Neural cell (in vitro differentiated cells): ENCODE data around the gene SMIM14. TPM values are rescaled to one million over a fixed set of nuclear protein-coding genes. Genes with fewer than 3 reads are reported as not detected.

Experiments
- H2AFZ ChIP-seq: fragments of 200-600, 300-800 bp; sonication (generic), shearing (Covaris generic); 2 replicates; pipeline ENCODE4 v1.6.0; 2014; ENCODE audit warnings: low read depth, mild to moderate bottlenecking, antibody characterized with exemption, low read length, moderate library complexity
- H3F3A ChIP-seq: fragments of 200-600 bp; shearing (Covaris generic); 2 replicates; pipeline ENCODE4 v1.6.1; 2016; ENCODE audit warnings: mild to moderate bottlenecking, moderate library complexity, mixed read lengths, antibody characterized with exemption, low read length; ENCODE audit not compliant: insufficient read depth, poor library complexity, severe bottlenecking
- H3K27ac ChIP-seq: fragments of 200-600, 300-800 bp; sonication (generic), shearing (Covaris generic); 2 replicates; pipeline ENCODE4 v1.5.1; 2014; ENCODE audit warnings: mild to moderate bottlenecking, low read length, moderate library complexity
- H3K27me3 ChIP-seq: fragments of 300-800, 200-600 bp; sonication (generic), shearing (Covaris generic); 2 replicates; pipeline ENCODE4 v1.6.0; 2014; ENCODE audit warnings: mild to moderate bottlenecking, low read depth, low read length, moderate library complexity; ENCODE audit not compliant: insufficient read depth
- H3K36me3 ChIP-seq: fragments of 300-800, 200-600 bp; sonication (generic), shearing (Covaris generic); 2 replicates; pipeline ENCODE4 v1.5.1; 2014; ENCODE audit warnings: mild to moderate bottlenecking, antibody characterized with exemption, low read length, moderate library complexity; ENCODE audit not compliant: insufficient read depth
- H3K4me2 ChIP-seq: fragments of 300-800, 200-600 bp; sonication (generic), shearing (Covaris generic); 2 replicates; pipeline ENCODE4 v1.6.0; 2014; ENCODE audit warnings: mild to moderate bottlenecking, low read length
- H3K4me3 ChIP-seq: fragments of 300-800, 200-600 bp; sonication (generic), shearing (Covaris generic); 2 replicates; pipeline ENCODE4 v1.5.1; 2014; ENCODE audit warnings: mild to moderate bottlenecking, low read length, moderate library complexity
- H3K79me2 ChIP-seq: fragments of 200-600 bp; shearing (Covaris generic); replicated peaks from 2 replicates; pipeline ENCODE4 v1.6.0; 2014; ENCODE audit warnings: mild to moderate bottlenecking, low read length, moderate library complexity; ENCODE audit not compliant: insufficient read depth
- H3K9ac ChIP-seq: fragments of 300-800, 200-600 bp; sonication (generic), shearing (Covaris generic); 2 replicates; pipeline ENCODE4 v1.6.1; 2016; ENCODE audit warnings: mild to moderate bottlenecking, low read length, mixed read lengths
- H3K9me2 ChIP-seq: fragments of 200-600 bp; shearing (Covaris generic); 2 replicates; pipeline ENCODE4 v1.6.1; 2016; ENCODE audit warnings: mild to moderate bottlenecking, low read length, mixed read lengths; ENCODE audit not compliant: insufficient read depth
- H3K9me3 ChIP-seq: fragments of 200-600, 300-800 bp; sonication (generic), shearing (Covaris generic); 2 replicates; pipeline ENCODE4 v1.6.1; 2016; ENCODE audit warnings: mild to moderate bottlenecking, mixed run types, low read length, moderate library complexity, mixed read lengths
- H4K20me1 ChIP-seq: fragments of 200-600 bp; shearing (Covaris generic); 2 replicates; pipeline ENCODE4 v1.6.1; 2016; ENCODE audit warnings: mild to moderate bottlenecking, mixed run types; ENCODE audit not compliant: insufficient read depth
- EP300 ChIP-seq: fragments of 450-650 bp; conservative IDR thresholded peaks from 2 replicates; pipeline ENCODE4 v1.6.1; 2014; ENCODE audit warnings: antibody characterized with exemption, mild to moderate bottlenecking, moderate library complexity; ENCODE audit not compliant: poor library complexity, severe bottlenecking
- EZH2 ChIP-seq: fragments of 200-600, 300-800 bp; shearing (Covaris generic), sonication (generic); IDR thresholded peaks from 2 replicates; pipeline ENCODE4 v1.6.1; 2014; ENCODE audit warnings: antibody characterized with exemption, low read length, borderline replicate concordance, mild to moderate bottlenecking; ENCODE audit not compliant: insufficient read depth, poor library complexity, severe bottlenecking
- MXI1 ChIP-seq: fragments of 450-650 bp; conservative IDR thresholded peaks from 2 replicates; pipeline ENCODE4 v1.6.1; 2014; ENCODE audit warnings: antibody characterized with exemption, mild to moderate bottlenecking; ENCODE audit not compliant: poor library complexity, severe bottlenecking
- POLR2AphosphoS5 ChIP-seq: IDR thresholded peaks from 2 replicates; pipeline ENCODE4 v1.6.1; 2012
- RAD21 ChIP-seq: fragments of 450-650 bp; conservative IDR thresholded peaks from 2 replicates; pipeline ENCODE4 v1.6.1; 2014; ENCODE audit warnings: antibody characterized with exemption, mild to moderate bottlenecking, moderate library complexity
- SMC3 ChIP-seq: fragments of 450-650 bp; conservative IDR thresholded peaks from 2 replicates; pipeline ENCODE4 v1.6.1; 2014; ENCODE audit warnings: antibody characterized with exemption, mild to moderate bottlenecking, moderate library complexity; ENCODE audit not compliant: poor library complexity
- TAF1 ChIP-seq: IDR thresholded peaks from 2 replicates; pipeline ENCODE4 v1.6.1; 2012; ENCODE audit warnings: low read depth
- polyA plus RNA-seq: library from polyadenylated mRNA; depleted of rRNA; stranded (reverse); fragments of >200 nt; gene quantifications from 2 replicates; pipeline ENCODE4 v1.2.3, GENCODE V29; 2014
- TF ChIP-seq, protein P1 (sequence below): IDR thresholded peaks from 2 replicates; pipeline ENCODE4 v1.6.1; 2012; ENCODE audit warnings: borderline replicate concordance
- TF ChIP-seq, protein P2 (sequence below): fragments of 450-650 bp; IDR thresholded peaks from 2 replicates; pipeline ENCODE4 v1.5.1; 2014; ENCODE audit warnings: antibody characterized with exemption, mild to moderate bottlenecking, moderate library complexity; ENCODE audit not compliant: poor library complexity, severe bottlenecking

The SMIM14 gene
- polyA plus RNA-seq, 1 donor from 2014 or later, result 55.6 TPM

GRCh38 chr4:39660757-39661156 lies 22.1 kb upstream of the SMIM14 start:
- H3K79me2 ChIP-seq, result no peaks in the 10 kb centered on the region
- H3K9me2 ChIP-seq, result no peaks in the 10 kb centered on the region
- H3K4me2 ChIP-seq, result no peak overlapping the region
- H3K4me3 ChIP-seq, result no peak overlapping the region
- H3K27ac ChIP-seq, result no peak overlapping the region
- TF ChIP-seq SMC3, result no peak
- TF ChIP-seq, protein P1, sequence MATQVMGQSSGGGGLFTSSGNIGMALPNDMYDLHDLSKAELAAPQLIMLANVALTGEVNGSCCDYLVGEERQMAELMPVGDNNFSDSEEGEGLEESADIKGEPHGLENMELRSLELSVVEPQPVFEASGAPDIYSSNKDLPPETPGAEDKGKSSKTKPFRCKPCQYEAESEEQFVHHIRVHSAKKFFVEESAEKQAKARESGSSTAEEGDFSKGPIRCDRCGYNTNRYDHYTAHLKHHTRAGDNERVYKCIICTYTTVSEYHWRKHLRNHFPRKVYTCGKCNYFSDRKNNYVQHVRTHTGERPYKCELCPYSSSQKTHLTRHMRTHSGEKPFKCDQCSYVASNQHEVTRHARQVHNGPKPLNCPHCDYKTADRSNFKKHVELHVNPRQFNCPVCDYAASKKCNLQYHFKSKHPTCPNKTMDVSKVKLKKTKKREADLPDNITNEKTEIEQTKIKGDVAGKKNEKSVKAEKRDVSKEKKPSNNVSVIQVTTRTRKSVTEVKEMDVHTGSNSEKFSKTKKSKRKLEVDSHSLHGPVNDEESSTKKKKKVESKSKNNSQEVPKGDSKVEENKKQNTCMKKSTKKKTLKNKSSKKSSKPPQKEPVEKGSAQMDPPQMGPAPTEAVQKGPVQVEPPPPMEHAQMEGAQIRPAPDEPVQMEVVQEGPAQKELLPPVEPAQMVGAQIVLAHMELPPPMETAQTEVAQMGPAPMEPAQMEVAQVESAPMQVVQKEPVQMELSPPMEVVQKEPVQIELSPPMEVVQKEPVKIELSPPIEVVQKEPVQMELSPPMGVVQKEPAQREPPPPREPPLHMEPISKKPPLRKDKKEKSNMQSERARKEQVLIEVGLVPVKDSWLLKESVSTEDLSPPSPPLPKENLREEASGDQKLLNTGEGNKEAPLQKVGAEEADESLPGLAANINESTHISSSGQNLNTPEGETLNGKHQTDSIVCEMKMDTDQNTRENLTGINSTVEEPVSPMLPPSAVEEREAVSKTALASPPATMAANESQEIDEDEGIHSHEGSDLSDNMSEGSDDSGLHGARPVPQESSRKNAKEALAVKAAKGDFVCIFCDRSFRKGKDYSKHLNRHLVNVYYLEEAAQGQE, result no peak
- no peak for TF ChIP-seq POLR2AphosphoS5
- TF ChIP-seq, protein P2, sequence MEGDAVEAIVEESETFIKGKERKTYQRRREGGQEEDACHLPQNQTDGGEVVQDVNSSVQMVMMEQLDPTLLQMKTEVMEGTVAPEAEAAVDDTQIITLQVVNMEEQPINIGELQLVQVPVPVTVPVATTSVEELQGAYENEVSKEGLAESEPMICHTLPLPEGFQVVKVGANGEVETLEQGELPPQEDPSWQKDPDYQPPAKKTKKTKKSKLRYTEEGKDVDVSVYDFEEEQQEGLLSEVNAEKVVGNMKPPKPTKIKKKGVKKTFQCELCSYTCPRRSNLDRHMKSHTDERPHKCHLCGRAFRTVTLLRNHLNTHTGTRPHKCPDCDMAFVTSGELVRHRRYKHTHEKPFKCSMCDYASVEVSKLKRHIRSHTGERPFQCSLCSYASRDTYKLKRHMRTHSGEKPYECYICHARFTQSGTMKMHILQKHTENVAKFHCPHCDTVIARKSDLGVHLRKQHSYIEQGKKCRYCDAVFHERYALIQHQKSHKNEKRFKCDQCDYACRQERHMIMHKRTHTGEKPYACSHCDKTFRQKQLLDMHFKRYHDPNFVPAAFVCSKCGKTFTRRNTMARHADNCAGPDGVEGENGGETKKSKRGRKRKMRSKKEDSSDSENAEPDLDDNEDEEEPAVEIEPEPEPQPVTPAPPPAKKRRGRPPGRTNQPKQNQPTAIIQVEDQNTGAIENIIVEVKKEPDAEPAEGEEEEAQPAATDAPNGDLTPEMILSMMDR, result no peak
- TF ChIP-seq MXI1, result no peak
- TF ChIP-seq EZH2, result no peak
- TF ChIP-seq TAF1, result no peak
- TF ChIP-seq RAD21, result no peak
- TF ChIP-seq EP300, result no peak
- no peaks in the 10 kb centered on the region for H3F3A ChIP-seq
- H3K9me3 ChIP-seq, result no peaks in the 10 kb centered on the region
- H3K36me3 ChIP-seq, result no peaks in the 10 kb centered on the region
- H3K9ac ChIP-seq, result no peak overlapping the region
- H3K27me3 ChIP-seq, result no peaks in the 10 kb centered on the region
- H2AFZ ChIP-seq, result no peak overlapping the region
- H4K20me1 ChIP-seq, result no peaks in the 10 kb centered on the region

DNA sequence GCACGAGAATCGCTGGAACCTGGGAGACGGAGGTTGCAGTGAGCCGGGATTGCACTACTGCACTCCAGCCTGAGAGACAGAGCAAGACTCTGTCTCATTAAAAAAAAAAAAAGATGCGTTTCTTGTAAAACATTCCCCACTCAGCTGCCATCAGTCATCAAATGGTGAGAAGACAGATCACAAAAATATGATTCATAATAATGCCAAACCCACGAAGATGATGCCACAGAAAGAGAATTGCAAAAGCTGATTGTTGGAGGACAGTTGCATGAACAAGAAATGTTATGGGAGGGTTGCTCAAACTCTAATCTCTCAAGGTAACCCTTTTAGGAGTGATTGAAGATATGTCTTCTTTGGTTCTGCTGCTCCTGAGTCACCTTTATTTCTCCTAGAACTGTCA lies 21.4 kb upstream of the SMIM14 start:
- Histone ChIP-seq H3K4me2 (no peak overlapping the region), H3K36me3 (no peaks in the 10 kb centered on the region), H3K27ac (no peak overlapping the region), H3K27me3 (no peaks in the 10 kb centered on the region), H3K9me2 (no peaks in the 10 kb centered on the region), H3K9me3 (no peaks in the 10 kb centered on the region), H2AFZ (no peak overlapping the region), H3K9ac (no peak overlapping the region), H4K20me1 (no peaks in the 10 kb centered on the region), H3K79me2 (no peaks in the 10 kb centered on the region), H3F3A (no peaks in the 10 kb centered on the region), H3K4me3 (no peak overlapping the region)
- TF ChIP-seq POLR2AphosphoS5 (no peak), MXI1 (no peak), RAD21 (no peak), TAF1 (no peak), EZH2 (no peak), EP300 (no peak), SMC3 (no peak)
- TF ChIP-seq, protein P1, result no peak
- TF ChIP-seq, protein P2, result no peak
